ENCODE results near the gene AP3B2. TPM values are rescaled to one million over a fixed set of nuclear protein-coding genes. Genes with fewer than 3 reads are reported as not detected.

Gene AP3B2
- total RNA-seq, 1 experiment from 2014 or later: 0.74 TPM

GRCh38 chr15:82635798-82636197 is 73.9 kb downstream of the AP3B2 start:
- no peak for DNase-seq (ENCODE audit: low read depth, low spot score)
- in situ Hi-C loops (cut with HindIII; ENCODE audit: low pct_unique_long_range_greater_than_20kb, low sequenced_read_pairs): no loop called here

- in situ Hi-C loops (cut with HindIII; ENCODE audit: low pct_unique_long_range_greater_than_20kb, low sequenced_read_pairs): no loop called here
- no peak for DNase-seq (ENCODE audit: low read depth, low spot score)
Measured at GRCh38 chr15:82630033-82630432, 79.6 kb downstream of the AP3B2 start.

- no peak for DNase-seq (ENCODE audit: low read depth, low spot score)
- in situ Hi-C loops (cut with HindIII; ENCODE audit: low pct_unique_long_range_greater_than_20kb, low sequenced_read_pairs): no loop called here
Measured at GRCh38 chr15:82625136-82625535, 84.5 kb downstream of the AP3B2 start.

GRCh38 chr15:82624438-82624837 is 85.2 kb downstream of the AP3B2 start:
- in situ Hi-C loops (cut with HindIII; ENCODE audit: low pct_unique_long_range_greater_than_20kb, low sequenced_read_pairs): no loop called here
- DNase-seq (ENCODE audit: low read depth, low spot score): no peak

- in situ Hi-C loops (cut with HindIII; ENCODE audit: low pct_unique_long_range_greater_than_20kb, low sequenced_read_pairs): no loop called here
- DNase-seq (ENCODE audit: low read depth, low spot score): no peak
Measured at GRCh38 chr15:82624008-82624407, 85.7 kb downstream of the AP3B2 start.

GRCh38 chr15:82621970-82622369 is 87.7 kb downstream of the AP3B2 start:
- in situ Hi-C loops (cut with HindIII; ENCODE audit: low pct_unique_long_range_greater_than_20kb, low sequenced_read_pairs): no loop called here
- DNase-seq (ENCODE audit: low read depth, low spot score): peak; percentile 60

- DNase-seq (ENCODE audit: low read depth, low spot score): no peak
- in situ Hi-C loops (cut with HindIII; ENCODE audit: low pct_unique_long_range_greater_than_20kb, low sequenced_read_pairs): no loop called here
Measured at GRCh38 chr15:82613747-82614146, 95.9 kb downstream of the AP3B2 start.

- in situ Hi-C loops (cut with HindIII; ENCODE audit: low pct_unique_long_range_greater_than_20kb, low sequenced_read_pairs): no loop called here
Measured at GRCh38 chr15:82611348-82611747, 98.3 kb downstream of the AP3B2 start.

More at GRCh38 chr15:82611348-82611747, 98.3 kb downstream of the AP3B2 start:
- no peak for DNase-seq (ENCODE audit: low read depth, low spot score)

Other genes with a start within 250 kb of the AP3B2 start
- gene RPS17, start 169.4 kb downstream of the AP3B2 start, total RNA-seq (2014; rRNA removed; shearing (Covaris generic)): 4,693 and 4,992 TPM in 2 replicates
- gene CPEB1, start 62.5 kb downstream of the AP3B2 start, total RNA-seq (2014; rRNA removed; shearing (Covaris generic)): 14.1 and 19.1 TPM in 2 replicates
- not detected in 2 replicates for gene FSD2, start 96.2 kb upstream of the AP3B2 start, total RNA-seq (2014; rRNA removed; shearing (Covaris generic))
- gene WHAMM, start 99.8 kb upstream of the AP3B2 start, total RNA-seq (2014; rRNA removed; shearing (Covaris generic)): 2.7 and 3.0 TPM in 2 replicates
- 8.8 and 13.4 TPM in 2 replicates for gene HOMER2, start 242.8 kb upstream of the AP3B2 start, total RNA-seq (2014; rRNA removed; shearing (Covaris generic))